HepG2 (cell line): ENCODE results near the gene ANAPC5. TPM values are rescaled to one million over a fixed set of nuclear protein-coding genes. Genes with fewer than 3 reads are reported as not detected.

Source experiments
- ATAC-seq: fragments of 200-7000 bp; cut with Tn5 transposase; 3 replicates; pipeline ENCODE4 v1.9.1; 2020; ENCODE audit warnings: mild to moderate bottlenecking, moderate library complexity
- BruUV-seq: library from RNA; stranded (reverse); fragments of 400-500 nt; replicated peaks from 2 replicates; lab custom pipeline; 2021; lab: Mats Ljungman, UMichigan
- CTCF ChIA-PET: fragments of 300-600 bp; formaldehyde crosslinking; extraction: SDS; loops from one replicate; lab custom pipeline; 2021; ENCODE audit warnings: low total read pairs, inconsistent platforms, low intra/inter-chr PET ratio; lab: Yijun Ruan, JAX
- POLR2A ChIA-PET: fragments of 350-600 bp; sonication (Branson Sonifier 250); formaldehyde crosslinking; loops from one replicate; lab custom pipeline; 2020; ENCODE audit warnings: antibody characterized with exemption, inconsistent platforms; lab: Yijun Ruan, JAX
- DNase-seq: peaks from one replicate; pipeline ENCODE4 v3.0.0-alpha.2; 2015; ENCODE audit warnings: low spot score
- FAIRE-seq: peaks from 3 replicates; lab custom pipeline; 2011; peaks lifted over from hg19 to GRCh38; lab: Jason Lieb, UNC
- H2AFZ ChIP-seq: one replicate; pipeline ENCODE4 v1.6.1; 2011; ENCODE audit warnings: low read length, inconsistent platforms
- H3K27ac ChIP-seq: fragments of 300-600 bp; 3 replicates; pipeline ENCODE4 v1.8.0; 2011; ENCODE audit warnings: mixed run types, mild to moderate bottlenecking, mixed read lengths, low read length, inconsistent platforms; ENCODE audit not compliant: insufficient read depth; ENCODE audit errors: extremely low read length
- H3K27me3 ChIP-seq, 2 experiments: fragments of 200-600 bp in 1 of 2; 2 replicates in 1 of 2; 3 replicates in 1 of 2; pipeline versions ENCODE4 v1.6.0 to v1.8.0; 2011; ENCODE audit warnings: low read length in 2 of 2, mild to moderate bottlenecking in 2 of 2, moderate library complexity in 2 of 2, inconsistent platforms in 1 of 2; ENCODE audit not compliant: insufficient read depth in 2 of 2, control insufficient read depth in 1 of 2
- H3K36me3 ChIP-seq, 2 experiments: fragments of 200-600 bp in 1 of 2; replicated peaks in 1 of 2; 2 replicates in 1 of 2; 3 replicates in 1 of 2; pipeline versions ENCODE4 v1.5.1 to v1.8.0; 2011; ENCODE audit warnings: low read length in 2 of 2, inconsistent platforms in 1 of 2; ENCODE audit not compliant: insufficient read depth in 2 of 2, control insufficient read depth in 1 of 2
- H3K4me1 ChIP-seq: 2 replicates; pipeline ENCODE4 v1.5.1; 2012; ENCODE audit warnings: low read length, inconsistent platforms; ENCODE audit not compliant: insufficient read depth
- H3K4me2 ChIP-seq: 2 replicates; pipeline ENCODE4 v1.6.0; 2011; ENCODE audit warnings: low read depth, low read length, inconsistent platforms
- H3K4me3 ChIP-seq, 3 experiments: fragments of 200-600 bp in 1 of 3; sonication (generic), shearing (Covaris generic) in 1 of 3; replicated peaks in 1 of 3; 2 replicates each; pipeline ENCODE4 v1.5.1; 2011 to 2016; ENCODE audit warnings: low read length in 3 of 3, inconsistent platforms in 2 of 3, low read depth in 2 of 3, mild to moderate bottlenecking in 2 of 3, control low read depth in 1 of 3, mixed read lengths in 1 of 3; ENCODE audit not compliant: insufficient read depth in 1 of 3
- H3K79me2 ChIP-seq: one replicate; pipeline ENCODE4 v1.6.1; 2011; ENCODE audit warnings: low read length, inconsistent platforms; ENCODE audit not compliant: insufficient read depth
- H3K9ac ChIP-seq: 2 replicates; pipeline ENCODE4 v1.6.0; 2011; ENCODE audit warnings: mild to moderate bottlenecking, low read depth, low read length, inconsistent platforms; ENCODE audit not compliant: insufficient read depth
- H3K9me3 ChIP-seq: 2 replicates; pipeline ENCODE4 v1.5.1; 2012; ENCODE audit warnings: mild to moderate bottlenecking, low read length
- H4K20me1 ChIP-seq: 2 replicates; pipeline ENCODE4 v1.6.0; 2011; ENCODE audit warnings: inconsistent platforms, mild to moderate bottlenecking, low read length, moderate library complexity; ENCODE audit not compliant: insufficient read depth
- CBX1 ChIP-seq: IDR thresholded peaks from one replicate; pipeline ENCODE4 v1.6.1; 2016; ENCODE audit warnings: antibody characterized with exemption, low read depth
- ERF ChIP-seq: IDR thresholded peaks from 2 replicates; pipeline ENCODE4 v1.6.1; 2018; ENCODE audit warnings: missing biosample characterization, missing genetic modification reagents
- KLF13 ChIP-seq: sonication (generic); formaldehyde crosslinking; IDR thresholded peaks from 2 replicates; pipeline ENCODE4 v1.4.0; 2020; ENCODE audit warnings: mild to moderate bottlenecking, missing genetic modification reagents
- MEIS2 ChIP-seq: sonication (generic); formaldehyde crosslinking; IDR thresholded peaks from 2 replicates; pipeline ENCODE4 v1.9.0; 2021; ENCODE audit warnings: mild to moderate bottlenecking, missing genetic modification reagents
- MTF1 ChIP-seq: sonication (generic); formaldehyde crosslinking; IDR thresholded peaks from 2 replicates; pipeline ENCODE4 v1.5.0; 2020; ENCODE audit warnings: missing genetic modification reagents
- RAD21 ChIP-seq: fragments of 450-650 bp; formaldehyde crosslinking; IDR thresholded peaks from 2 replicates; pipeline ENCODE4 v1.5.0; 2020; ENCODE audit warnings: mild to moderate bottlenecking
- STAG1 ChIP-seq: sonication (generic); formaldehyde crosslinking; IDR thresholded peaks from 2 replicates; pipeline ENCODE4 v1.4.0; 2020; ENCODE audit warnings: missing genetic modification reagents
- ZNF530 ChIP-seq: sonication (generic); formaldehyde crosslinking; IDR thresholded peaks from 2 replicates; pipeline ENCODE4 v1.5.0; 2020; ENCODE audit warnings: low read depth, mild to moderate bottlenecking, missing genetic modification reagents
- ZNF547 ChIP-seq: sonication (generic); formaldehyde crosslinking; IDR thresholded peaks from 2 replicates; pipeline ENCODE4 v1.5.1; 2020; ENCODE audit warnings: mild to moderate bottlenecking, missing genetic modification reagents
- ZNF816 ChIP-seq: sonication (generic); formaldehyde crosslinking; IDR thresholded peaks from 2 replicates; pipeline ENCODE4 v1.8.0; 2022; ENCODE audit warnings: missing genetic modification reagents, mild to moderate bottlenecking, borderline replicate concordance
- WGBS: methylation state at CpG from one replicate; pipeline ENCODE4 v1.1.6; 2017; ENCODE audit warnings: low lambda C conversion rate; 5-methylcytosine and 5-hydroxymethylcytosine counted together
- in situ Hi-C: cut with HindIII; loops from 2 replicates; pipeline ENCODE4 v1.10.0; 2017; ENCODE audit warnings: low pct_unique_long_range_greater_than_20kb; ENCODE audit not compliant: extremely low pct_ligation_motif_present
- intact Hi-C: fragments of 100-400 bp; cut with micrococcal nuclease; formaldehyde crosslinking; loops from one replicate; pipeline ENCODE4 v1.10.0; 2022; ENCODE audit not compliant: unreplicated experiment
- polyA plus RNA-seq, 8 experiments: library from polyadenylated mRNA; depleted of rRNA in 3 of 8; stranded (reverse) in 7 of 8; unstranded in 1 of 8; fragments of >200 nt; fragmentation: Illumina TruSeq in 4 of 8; extraction: Trizol in 4 of 8; gene quantifications; 2 replicates each; pipeline versions ENCODE4 v1.2.1 to v1.2.3, GENCODE V29; 2011 to 2016; ENCODE audit warnings: low read depth in 4 of 8, missing spikeins in 1 of 8, mixed read lengths in 1 of 8; ENCODE audit not compliant: insufficient read depth in 1 of 8
- total RNA-seq, 5 experiments: library from RNA; depleted of rRNA; stranded (reverse); fragments of >200 nt; fragmentation: Illumina TruSeq; extraction: Trizol; gene quantifications; 2 replicates each; pipeline ENCODE4 v1.2.3, GENCODE V29; 2016; ENCODE audit warnings: low read depth in 1 of 5
- TF ChIP-seq, protein P1 (sequence below): sonication (generic); formaldehyde crosslinking; IDR thresholded peaks from 2 replicates; pipeline ENCODE4 v1.5.1; 2020; ENCODE audit warnings: mild to moderate bottlenecking, missing genetic modification reagents, borderline replicate concordance
- TF ChIP-seq, protein P2 (sequence below): IDR thresholded peaks from 2 replicates; pipeline ENCODE4 v1.6.1; 2016; ENCODE audit warnings: low read depth, control low read depth
- TF ChIP-seq, protein P3 (sequence below): sonication (generic); formaldehyde crosslinking; IDR thresholded peaks from 2 replicates; pipeline ENCODE4 v1.8.0; 2022; ENCODE audit warnings: mild to moderate bottlenecking, missing genetic modification reagents; ENCODE audit not compliant: insufficient replicate concordance

Gene ANAPC5
- total and polyA plus RNA-seq, 2 of the 13 experiments (the other 11 are each of a cell fraction or from before 2014, with no cell fraction given), result 146 to 161 TPM

DNA sequence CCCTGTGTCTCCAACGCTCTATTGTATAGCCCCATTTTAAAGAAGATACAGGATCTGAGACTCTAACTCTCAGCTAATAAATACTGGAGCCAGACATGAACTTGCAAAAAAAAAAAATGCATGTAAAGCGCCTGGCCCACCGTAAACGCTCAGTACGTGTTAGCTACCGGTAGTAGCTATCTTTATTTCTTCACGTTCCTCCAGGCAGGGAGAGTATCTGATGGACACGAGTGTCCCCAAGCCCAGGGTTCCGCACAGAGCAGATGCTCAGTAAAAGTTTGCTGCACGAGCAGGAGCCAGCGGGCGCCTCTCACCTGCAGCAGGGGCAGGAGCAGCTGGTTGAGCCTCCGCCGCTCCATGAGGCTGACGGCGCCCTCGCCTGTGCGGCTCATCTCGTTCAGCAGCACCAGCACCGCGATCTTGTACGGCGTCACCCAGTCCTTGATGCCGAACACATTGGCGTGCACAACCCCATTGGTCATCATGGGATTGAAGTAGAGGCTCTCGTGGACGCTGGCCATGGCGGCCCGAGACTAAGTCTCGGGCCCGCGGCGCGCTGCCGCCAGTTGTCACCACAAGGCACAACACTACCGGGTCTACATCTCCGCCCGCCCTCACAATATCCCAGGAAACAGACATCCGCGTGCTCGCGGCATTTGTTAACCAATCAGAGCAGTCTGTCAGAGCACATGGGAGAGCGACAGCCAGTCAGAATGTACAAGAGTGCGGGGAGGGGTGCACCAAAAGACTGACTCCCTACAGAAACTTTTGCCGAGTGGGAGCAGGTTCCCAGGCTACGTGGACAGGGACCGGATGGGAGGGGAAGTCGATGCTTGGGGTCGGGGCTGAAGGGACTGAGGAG is at the start of gene ANAPC5 (continued):
- TF ChIP-seq, protein P1, sequence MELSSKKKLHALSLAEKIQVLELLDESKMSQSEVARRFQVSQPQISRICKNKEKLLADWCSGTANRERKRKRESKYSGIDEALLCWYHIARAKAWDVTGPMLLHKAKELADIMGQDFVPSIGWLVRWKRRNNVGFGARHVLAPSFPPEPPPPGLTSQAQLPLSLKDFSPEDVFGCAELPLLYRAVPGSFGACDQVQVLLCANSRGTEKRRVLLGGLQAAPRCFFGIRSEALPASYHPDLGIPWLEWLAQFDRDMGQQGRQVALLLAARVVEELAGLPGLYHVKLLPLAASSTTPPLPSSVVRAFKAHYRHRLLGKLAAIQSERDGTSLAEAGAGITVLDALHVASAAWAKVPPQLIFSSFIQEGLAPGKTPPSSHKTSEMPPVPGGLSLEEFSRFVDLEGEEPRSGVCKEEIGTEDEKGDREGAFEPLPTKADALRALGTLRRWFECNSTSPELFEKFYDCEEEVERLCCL (CRISPR knock-in tag), result 0 out of 2 replicates have a peak, but pooled peaks have one; percentile 39
- no peak for TF ChIP-seq KLF13 (CRISPR knock-in tag)

DNA sequence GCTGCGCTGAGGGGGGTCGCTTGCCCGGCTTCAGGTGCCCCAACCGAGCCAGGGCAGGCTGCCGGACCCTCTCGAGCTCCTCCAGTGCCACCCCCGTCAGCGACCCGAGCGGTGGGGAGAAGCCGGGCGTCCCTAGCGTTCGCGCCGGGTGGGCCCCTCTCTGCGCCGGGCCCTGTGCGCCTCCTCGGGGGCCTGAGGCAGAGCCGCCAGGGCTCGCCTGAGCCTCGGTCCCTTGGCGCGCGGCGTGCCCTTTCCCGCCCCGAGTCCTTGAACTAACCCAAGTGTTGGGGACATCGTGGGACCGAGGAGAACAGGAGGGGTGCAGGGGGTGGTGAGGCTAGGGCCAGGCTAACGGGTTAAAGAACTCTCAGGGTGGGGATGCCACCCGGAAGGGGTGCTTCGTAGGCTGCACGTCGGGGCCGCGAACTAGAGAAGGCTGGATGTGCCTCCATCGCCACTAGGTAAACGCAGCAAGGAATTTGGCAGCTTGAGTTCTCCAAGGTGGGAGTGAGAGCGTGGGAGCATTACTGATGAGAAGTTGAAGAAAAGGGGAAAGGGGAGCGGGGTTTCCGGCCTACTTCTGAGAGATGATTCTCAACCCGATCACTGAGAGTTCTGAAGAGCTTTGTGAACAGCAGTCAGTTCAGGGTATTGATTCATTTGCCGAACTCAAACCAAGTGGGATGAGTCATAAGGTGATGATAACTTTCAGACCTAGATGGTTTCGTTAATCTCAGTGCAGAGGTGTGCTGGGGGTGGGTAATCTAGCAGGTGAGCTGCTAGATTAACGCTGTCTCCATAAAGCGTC is 48.3 kb upstream of the ANAPC5 start:
- peaks cover 0 to 3% of the 10 kb centered on the region in 2 experiments; a peak in 1 of 5 replicates for H3K36me3 ChIP-seq
- no peaks in the 10 kb centered on the region; a peak in 1 of 5 replicates for H3K27me3 ChIP-seq
- H3K4me3 ChIP-seq, result peak overlapping the region; percentile 70 to 84 (median 83)
- H3K4me2 ChIP-seq, result peak overlapping the region; percentile 91
- ChIA-PET CTCF (no interaction called here), POLR2A (interaction anchor here (0.6 to 2.9 kb wide), 20 partner anchors 9 to 1199 kb away, joined by 3 to 37 read pairs (median 4); partner anchors contain the start of genes ANAPC5 and TMEM120B)
- peak overlapping the region; percentile 79 for H3K27ac ChIP-seq
- FAIRE-seq (no peak), ATAC-seq (peak; percentile 70), DNase-seq (peak; percentile 43)
- H2AFZ ChIP-seq, result no peak overlapping the region
- in situ Hi-C loops (no loop called here), intact Hi-C loops (loop anchor here (1.0 kb wide), 1 partner anchor 48 kb away; the partner anchor contains the start of gene ANAPC5)
- under 1% methylated on average over 18 of the region's 48 CpGs for WGBS
- BruUV-seq, result no TSS peak
- H3K9ac ChIP-seq, result peak overlapping the region; percentile 89
- H3K4me1 ChIP-seq, result peaks cover 50% of the 10 kb centered on the region
- H4K20me1 ChIP-seq, result no peaks in the 10 kb centered on the region; the same call in 1 of the 2 replicates
- peaks cover 48% of the 10 kb centered on the region for H3K79me2 ChIP-seq
- H3K9me3 ChIP-seq, result no peaks in the 10 kb centered on the region
- TF ChIP-seq ERF (CRISPR knock-in tag) (0 out of 2 replicates have a peak, but pooled peaks have one; percentile 7), STAG1 (CRISPR knock-in tag) (peak; percentile 5; the same call in 1 of the 2 replicates), CBX1 (no peak), MEIS2 (CRISPR knock-in tag) (0 out of 2 replicates have a peak, but pooled peaks have one; percentile 20), ZNF530 (CRISPR knock-in tag) (no peak), ZNF547 (CRISPR knock-in tag) (peak; percentile 50; the same call in 1 of the 2 replicates), ZNF816 (0 out of 2 replicates have a peak, but pooled peaks have one; percentile 21), RAD21 (CRISPR knock-in tag) (peak; percentile 21; the same call in 1 of the 2 replicates), MTF1 (0 out of 2 replicates have a peak, but pooled peaks have one; percentile 59)
- TF ChIP-seq, protein P2, sequence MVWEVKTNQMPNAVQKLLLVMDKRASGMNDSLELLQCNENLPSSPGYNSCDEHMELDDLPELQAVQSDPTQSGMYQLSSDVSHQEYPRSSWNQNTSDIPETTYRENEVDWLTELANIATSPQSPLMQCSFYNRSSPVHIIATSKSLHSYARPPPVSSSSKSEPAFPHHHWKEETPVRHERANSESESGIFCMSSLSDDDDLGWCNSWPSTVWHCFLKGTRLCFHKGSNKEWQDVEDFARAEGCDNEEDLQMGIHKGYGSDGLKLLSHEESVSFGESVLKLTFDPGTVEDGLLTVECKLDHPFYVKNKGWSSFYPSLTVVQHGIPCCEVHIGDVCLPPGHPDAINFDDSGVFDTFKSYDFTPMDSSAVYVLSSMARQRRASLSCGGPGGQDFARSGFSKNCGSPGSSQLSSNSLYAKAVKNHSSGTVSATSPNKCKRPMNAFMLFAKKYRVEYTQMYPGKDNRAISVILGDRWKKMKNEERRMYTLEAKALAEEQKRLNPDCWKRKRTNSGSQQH, result peak; percentile 22; the same call in 1 of the 2 replicates
- TF ChIP-seq, protein P3, sequence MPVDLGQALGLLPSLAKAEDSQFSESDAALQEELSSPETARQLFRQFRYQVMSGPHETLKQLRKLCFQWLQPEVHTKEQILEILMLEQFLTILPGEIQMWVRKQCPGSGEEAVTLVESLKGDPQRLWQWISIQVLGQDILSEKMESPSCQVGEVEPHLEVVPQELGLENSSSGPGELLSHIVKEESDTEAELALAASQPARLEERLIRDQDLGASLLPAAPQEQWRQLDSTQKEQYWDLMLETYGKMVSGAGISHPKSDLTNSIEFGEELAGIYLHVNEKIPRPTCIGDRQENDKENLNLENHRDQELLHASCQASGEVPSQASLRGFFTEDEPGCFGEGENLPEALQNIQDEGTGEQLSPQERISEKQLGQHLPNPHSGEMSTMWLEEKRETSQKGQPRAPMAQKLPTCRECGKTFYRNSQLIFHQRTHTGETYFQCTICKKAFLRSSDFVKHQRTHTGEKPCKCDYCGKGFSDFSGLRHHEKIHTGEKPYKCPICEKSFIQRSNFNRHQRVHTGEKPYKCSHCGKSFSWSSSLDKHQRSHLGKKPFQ (CRISPR knock-in tag), result peak; percentile 16
